Activated CD4-positive, alpha-beta T cell treated with anti-CD3 and anti-CD28 coated beads, Interleukin-2, amount 10 ng/mL, durations not matched to agents 24 days and 14 days (primary cell): ENCODE data around the gene MAP3K10. TPM values are rescaled to one million over a fixed set of nuclear protein-coding genes. Genes with fewer than 3 reads are reported as not detected.
"Not testable (repeated sequence)": the region's sequence is repeated elsewhere in the genome, so short reads cannot be mapped to it uniquely, and the experiment has no call there.

ENCODE experiments used
- DNase-seq: peaks from one replicate; pipeline ENCODE4 v3.0.0; 2022
- H3K27ac Mint-ChIP-seq: one replicate; pipeline ENCODE4 v1.8.0; 2022; ENCODE audit warnings: mild to moderate bottlenecking, mixed read lengths
- H3K27me3 Mint-ChIP-seq: one replicate; pipeline ENCODE4 v1.8.0; 2022; ENCODE audit warnings: mixed read lengths
- H3K36me3 Mint-ChIP-seq: one replicate; pipeline ENCODE4 v1.8.0; 2022; ENCODE audit warnings: low read depth, mild to moderate bottlenecking, mixed read lengths
- H3K4me1 Mint-ChIP-seq: one replicate; pipeline ENCODE4 v1.8.0; 2021; ENCODE audit warnings: mixed read lengths
- H3K4me3 Mint-ChIP-seq: one replicate; pipeline ENCODE4 v1.8.0; 2022; ENCODE audit warnings: mild to moderate bottlenecking, moderate library complexity, mixed read lengths
- H3K9me3 Mint-ChIP-seq: one replicate; pipeline ENCODE4 v1.8.0; 2021; ENCODE audit warnings: mixed read lengths
- intact Hi-C: fragments of 100-400 bp; cut with micrococcal nuclease; formaldehyde crosslinking; loops from one replicate; pipeline ENCODE4 v1.15.1; 2023
- total RNA-seq: library from RNA; stranded (reverse); gene quantifications from 2 replicates; pipeline ENCODE4 v1.2.3, GENCODE V29; 2022

MAP3K10 gene
- total RNA-seq = 16.6 and 17.6 TPM in 2 replicates

DNA sequence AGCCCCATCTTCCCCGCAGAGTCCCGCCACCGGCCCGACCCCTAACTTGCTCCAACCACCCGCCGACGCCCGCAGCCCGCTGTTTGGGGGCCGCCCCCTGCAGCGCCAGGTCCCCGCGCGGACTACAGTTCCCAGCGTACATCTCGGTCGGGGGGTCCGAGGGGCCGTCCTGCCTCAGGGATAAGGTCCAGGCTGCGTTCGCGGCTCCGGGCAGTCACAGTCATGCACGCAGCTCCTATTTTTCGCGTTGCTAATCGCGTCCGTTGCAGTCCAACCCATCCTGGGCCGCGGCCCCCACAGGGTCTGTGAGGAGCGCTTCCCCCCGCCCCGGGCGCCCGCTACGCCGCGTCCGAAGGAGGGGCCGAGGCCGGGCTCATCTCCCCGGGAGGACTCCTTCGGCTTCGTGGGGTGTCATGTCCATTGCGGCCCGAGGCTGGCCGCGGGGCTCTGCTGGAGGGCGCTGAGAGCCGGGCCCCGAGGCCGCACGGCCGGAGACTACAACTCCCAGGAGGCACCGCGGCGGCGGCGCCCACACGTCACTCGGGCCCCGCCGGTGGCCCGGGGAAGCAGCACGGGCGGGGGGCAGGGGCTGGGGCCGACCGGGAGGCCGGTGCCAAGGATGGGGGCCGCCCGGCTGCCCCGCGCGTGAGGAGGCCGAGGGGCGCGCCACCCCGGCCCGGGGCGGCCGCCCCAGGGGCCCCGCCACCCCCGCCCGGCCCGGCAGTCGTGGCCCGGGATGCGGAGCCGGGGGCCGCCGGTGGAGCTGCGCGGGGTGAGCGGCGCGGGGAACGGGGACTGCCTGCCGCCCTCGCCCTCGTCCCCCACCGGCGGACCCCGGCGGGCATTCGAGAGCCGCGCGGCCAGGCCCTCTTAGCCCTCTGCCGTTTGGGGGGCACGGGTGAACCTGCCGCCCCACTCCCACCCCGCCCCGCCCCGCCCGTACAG, at the start of gene MAP3K10:
Gene MAP3K10, plus strand, starts transcription at position 536 of the 945 bp plus-strand sequence. CDS start 606 bp downstream, outside the sequence.
- Mint-ChIP-seq H3K36me3 (no peaks in the 10 kb centered on the region), H3K4me3 (peak within 1 kb of the TSS; percentile 90), H3K4me1 (peaks cover 26% of the 10 kb centered on the region), H3K27ac (peak within 1 kb of the TSS; percentile 96), H3K9me3 (no peaks in the 10 kb centered on the region), H3K27me3 (no peaks in the 10 kb centered on the region)
- DNase-seq = peak; percentile 94
- intact Hi-C loops = loop anchor here (2.0 kb wide), 2 partner anchors 50 to 94 kb away; partner anchors contain the start of gene AKT2

DNA sequence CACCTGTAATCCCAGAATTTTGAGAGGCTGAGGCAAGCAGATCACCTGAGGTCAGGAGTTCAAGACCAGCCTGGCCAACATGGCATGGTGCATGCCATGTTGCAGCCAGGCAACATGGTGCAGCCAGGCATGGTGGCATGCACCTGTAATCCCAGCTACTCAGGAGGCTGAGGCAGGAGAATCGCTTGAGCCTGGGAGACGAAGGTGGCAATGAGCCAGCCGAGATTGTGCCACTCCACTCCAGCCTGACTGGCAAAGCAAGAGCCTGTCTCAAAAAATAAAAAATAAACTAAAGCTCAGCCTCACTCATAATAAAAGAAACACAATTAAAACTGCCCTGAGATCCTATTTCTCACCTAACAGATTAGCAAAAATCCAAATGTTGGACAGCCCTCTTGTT, 49.7 kb upstream of the MAP3K10 start:
- Mint-ChIP-seq H3K36me3 (no peaks in the 10 kb centered on the region), H3K4me1 (peaks cover 16% of the 10 kb centered on the region), H3K4me3 (no peak overlapping the region), H3K9me3 (no peaks in the 10 kb centered on the region), H3K27me3 (peaks cover 10% of the 10 kb centered on the region), H3K27ac (no peak overlapping the region)
- intact Hi-C loops = loop anchor here (2.0 kb wide), 1 partner anchor 49 kb away; the partner anchor contains the start of gene MAP3K10
- DNase-seq = no peak

DNA sequence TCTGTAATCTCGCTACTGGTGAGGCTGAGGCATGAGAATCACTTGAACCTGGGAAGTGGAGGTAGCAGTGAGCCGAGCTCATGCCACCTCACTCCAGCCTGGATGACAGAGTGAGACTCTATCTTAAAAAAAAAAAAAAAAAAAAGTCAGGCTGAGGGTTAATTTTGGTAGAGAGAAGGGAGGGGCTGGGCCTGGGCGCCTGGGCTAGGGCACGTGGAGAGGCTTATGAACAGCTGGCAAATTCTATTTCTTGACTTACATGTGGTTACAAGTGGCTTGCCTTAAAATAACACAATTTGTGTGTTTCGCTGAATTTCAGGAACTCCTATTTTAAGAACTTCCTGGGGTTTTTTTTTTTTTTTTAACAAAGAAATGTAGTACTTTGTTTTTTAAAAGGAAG, 47.6 kb upstream of the MAP3K10 start:
- Mint-ChIP-seq H3K27me3 (peaks cover 3% of the 10 kb centered on the region), H3K36me3 (no peaks in the 10 kb centered on the region), H3K9me3 (no peaks in the 10 kb centered on the region), H3K4me1 (peaks cover 26% of the 10 kb centered on the region), H3K4me3 (peak overlapping the region; percentile 45), H3K27ac (peak overlapping the region; percentile 74)
- intact Hi-C loops = no loop called here
- peak; percentile 70 for DNase-seq

- peak; percentile 74 for DNase-seq
- Mint-ChIP-seq H3K4me3 (peak overlapping the region; percentile 66), H3K36me3 (no peaks in the 10 kb centered on the region), H3K27ac (peak overlapping the region; percentile 85), H3K27me3 (peaks cover 3% of the 10 kb centered on the region), H3K4me1 (peaks cover 26% of the 10 kb centered on the region), H3K9me3 (no peaks in the 10 kb centered on the region)
- intact Hi-C loops = no loop called here
Observed at GRCh38 chr19:40144151-40144550, 47.1 kb upstream of the MAP3K10 start.

DNA sequence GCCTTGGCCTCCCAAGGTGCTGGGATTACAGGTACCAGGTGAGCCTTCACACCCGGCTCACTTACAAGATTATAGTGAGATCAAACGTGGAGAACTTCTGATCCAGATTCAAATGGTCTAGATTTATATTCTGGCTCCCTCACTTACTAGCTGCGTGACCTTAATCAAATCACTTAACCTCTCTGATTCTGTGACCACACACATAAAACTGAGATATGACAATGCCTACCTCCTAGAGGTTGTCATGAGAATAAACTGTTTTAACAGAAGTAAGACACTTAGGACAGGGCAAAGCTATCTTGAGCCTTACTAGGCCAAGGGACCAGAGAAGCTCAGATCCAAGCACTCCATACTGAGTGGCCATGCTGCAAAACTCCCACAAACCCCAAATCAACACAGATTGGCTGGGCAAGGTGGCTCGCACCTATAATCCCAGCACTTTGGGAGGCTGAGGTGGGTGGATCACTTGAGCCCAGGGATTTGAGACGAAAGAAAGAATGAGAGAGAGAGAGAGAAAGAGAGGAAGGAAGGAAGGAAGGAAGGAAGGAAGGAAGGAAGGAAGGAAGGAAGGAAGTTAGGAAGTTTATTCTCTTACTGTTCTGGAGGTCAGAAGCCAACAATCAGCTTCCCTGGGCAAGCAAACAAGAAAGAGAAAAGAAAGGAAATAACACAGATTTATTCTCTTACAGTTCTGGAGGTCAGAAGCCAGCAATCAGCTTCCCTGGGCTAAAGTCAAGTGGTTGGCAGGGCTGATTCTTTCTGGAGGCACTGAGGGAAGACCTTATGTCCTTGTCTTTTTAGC, 46.1 kb upstream of the MAP3K10 start:
- Mint-ChIP-seq H3K9me3 (no peaks in the 10 kb centered on the region), H3K36me3 (no peaks in the 10 kb centered on the region), H3K27ac (peak overlapping the region; percentile 12), H3K4me3 (no peak overlapping the region), H3K4me1 (peaks cover 31% of the 10 kb centered on the region), H3K27me3 (peaks cover 3% of the 10 kb centered on the region)
- DNase-seq = no peak
- intact Hi-C loops = no loop called here

GRCh38 chr19:40145749-40146029, 45.5 kb upstream of the MAP3K10 start:
- H3K27ac Mint-ChIP-seq, H3K27me3 Mint-ChIP-seq, intact Hi-C loops, H3K9me3 Mint-ChIP-seq, H3K36me3 Mint-ChIP-seq, H3K4me3 Mint-ChIP-seq, DNase-seq: not testable (repeated sequence)
- H3K4me1 Mint-ChIP-seq = peaks cover 31% of the 10 kb centered on the region

DNA sequence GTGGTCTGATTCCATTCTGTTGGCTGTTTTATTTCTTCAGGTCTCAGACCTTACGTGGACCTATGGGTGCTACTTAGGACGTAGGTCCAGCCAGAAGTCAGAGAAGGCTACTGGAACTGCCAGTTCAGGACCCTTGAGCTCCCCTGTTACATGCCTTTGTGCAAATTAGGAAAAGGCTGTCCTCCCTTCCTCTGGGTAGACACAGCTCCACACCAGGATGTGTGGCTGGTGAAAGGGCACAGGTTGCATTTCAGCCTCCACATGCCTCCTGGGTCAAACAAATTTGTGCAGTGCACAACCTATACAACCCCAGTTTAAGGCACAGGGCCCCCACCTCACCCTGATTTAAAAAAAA, 43.9 kb upstream of the MAP3K10 start:
- peaks cover 31% of the 10 kb centered on the region for H3K4me1 Mint-ChIP-seq
- intact Hi-C loops = no loop called here

DNA sequence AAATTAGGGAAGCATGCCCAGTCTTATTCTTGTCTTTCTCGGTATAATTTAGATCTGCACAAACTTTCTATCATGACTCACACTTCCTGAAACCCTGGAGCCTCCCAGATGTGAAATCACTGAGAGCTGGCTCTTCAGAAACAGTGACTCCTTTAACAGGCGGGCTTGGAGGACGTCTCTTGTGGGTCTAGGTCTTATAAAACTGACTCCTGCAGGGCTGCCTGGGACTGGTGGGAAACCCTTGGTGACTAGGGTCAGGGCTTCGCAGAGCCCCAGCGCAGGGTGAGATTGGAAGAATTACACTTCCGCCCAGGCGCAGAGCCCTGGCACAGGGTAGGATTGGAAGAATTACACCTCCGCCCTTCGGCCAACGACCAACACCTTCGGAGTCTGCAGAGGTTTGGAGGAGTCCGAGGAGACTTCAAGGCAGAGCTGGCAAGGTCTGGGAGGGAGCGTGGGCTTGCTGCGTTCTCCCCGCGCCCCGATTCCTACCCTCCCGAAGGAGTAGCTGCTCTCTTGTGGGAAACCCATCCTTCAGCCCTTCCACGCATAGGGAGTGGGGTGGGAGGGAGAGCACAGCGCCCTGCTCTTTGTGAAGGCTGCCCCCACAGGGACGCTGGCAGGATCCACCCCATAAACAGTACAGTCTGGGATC, 43.4 kb upstream of the MAP3K10 start:
- H3K4me3 Mint-ChIP-seq = peak overlapping the region; percentile 5
- intact Hi-C loops = no loop called here
- DNase-seq = peak; percentile 61
- H3K9me3 Mint-ChIP-seq = no peaks in the 10 kb centered on the region
- H3K36me3 Mint-ChIP-seq = no peaks in the 10 kb centered on the region
- H3K27me3 Mint-ChIP-seq = no peaks in the 10 kb centered on the region
- H3K27ac Mint-ChIP-seq = peak overlapping the region; percentile 2
- peaks cover 31% of the 10 kb centered on the region for H3K4me1 Mint-ChIP-seq

More for the DNA sequence above, 43.9 kb upstream of the MAP3K10 start:
- no peaks in the 10 kb centered on the region for H3K36me3 Mint-ChIP-seq
- H3K27ac Mint-ChIP-seq = no peak overlapping the region
- no peak for DNase-seq
- H3K9me3 Mint-ChIP-seq = no peaks in the 10 kb centered on the region
- no peak overlapping the region for H3K4me3 Mint-ChIP-seq
- no peaks in the 10 kb centered on the region for H3K27me3 Mint-ChIP-seq

GRCh38 chr19:40149501-40149900, 41.7 kb upstream of the MAP3K10 start:
- DNase-seq = no peak
- Mint-ChIP-seq H3K9me3 (no peaks in the 10 kb centered on the region), H3K36me3 (no peaks in the 10 kb centered on the region), H3K27ac (no peak overlapping the region), H3K4me1 (peaks cover 20% of the 10 kb centered on the region), H3K27me3 (no peaks in the 10 kb centered on the region), H3K4me3 (no peak overlapping the region)
- intact Hi-C loops = no loop called here

GRCh38 chr19:40150170-40150569, 41.1 kb upstream of the MAP3K10 start:
- intact Hi-C loops = no loop called here
- H3K27ac Mint-ChIP-seq = no peak overlapping the region
- no peaks in the 10 kb centered on the region for H3K27me3 Mint-ChIP-seq
- peaks cover 16% of the 10 kb centered on the region for H3K4me1 Mint-ChIP-seq
- no peak overlapping the region for H3K4me3 Mint-ChIP-seq
- H3K9me3 Mint-ChIP-seq = no peaks in the 10 kb centered on the region
- DNase-seq = no peak
- no peaks in the 10 kb centered on the region for H3K36me3 Mint-ChIP-seq

- Mint-ChIP-seq H3K27ac (no peak overlapping the region), H3K27me3 (no peaks in the 10 kb centered on the region), H3K9me3 (no peaks in the 10 kb centered on the region), H3K36me3 (no peaks in the 10 kb centered on the region), H3K4me1 (peaks cover 9% of the 10 kb centered on the region), H3K4me3 (no peak overlapping the region)
- DNase-seq = no peak
- intact Hi-C loops = no loop called here
Observed at GRCh38 chr19:40154121-40154680, 37.0 kb upstream of the MAP3K10 start.

DNA sequence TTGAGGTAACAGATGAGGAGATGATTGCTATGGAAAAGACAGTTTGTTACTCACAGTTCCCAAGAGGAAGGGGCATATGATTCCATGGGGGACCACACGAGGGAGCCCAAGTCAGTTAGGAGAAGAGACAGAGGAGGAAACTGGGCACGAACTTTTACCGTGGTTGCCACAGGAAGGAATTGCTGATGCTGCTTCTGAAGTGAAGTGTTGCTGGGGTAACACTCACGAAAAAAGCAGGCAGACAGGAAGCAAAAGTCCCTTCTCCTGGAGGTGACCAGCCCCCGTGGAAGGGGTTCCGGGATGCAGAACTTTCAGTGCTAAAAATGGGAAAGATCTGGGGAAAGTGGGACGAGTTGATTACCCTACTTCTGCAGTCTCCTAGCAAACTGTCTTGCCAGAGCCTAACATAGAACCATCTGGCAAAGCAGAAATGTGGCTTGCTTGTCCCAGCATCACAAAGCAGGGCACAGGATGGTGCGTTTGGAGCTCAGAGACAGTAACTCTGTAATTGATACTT, 35.4 kb upstream of the MAP3K10 start:
- no peak overlapping the region for H3K27ac Mint-ChIP-seq
- peak; percentile 62 for DNase-seq
- no peaks in the 10 kb centered on the region for H3K27me3 Mint-ChIP-seq
- peaks cover 4% of the 10 kb centered on the region for H3K4me1 Mint-ChIP-seq
- no peaks in the 10 kb centered on the region for H3K9me3 Mint-ChIP-seq
- no peaks in the 10 kb centered on the region for H3K36me3 Mint-ChIP-seq
- no peak overlapping the region for H3K4me3 Mint-ChIP-seq
- intact Hi-C loops = no loop called here

GRCh38 chr19:40157059-40157458, 34.2 kb upstream of the MAP3K10 start:
- intact Hi-C loops = no loop called here
- Mint-ChIP-seq H3K36me3 (no peaks in the 10 kb centered on the region), H3K9me3 (no peaks in the 10 kb centered on the region)

More at GRCh38 chr19:40157059-40157458, 34.2 kb upstream of the MAP3K10 start:
- DNase-seq = no peak
- H3K4me3 Mint-ChIP-seq = no peak overlapping the region
- H3K27me3 Mint-ChIP-seq = no peaks in the 10 kb centered on the region
- no peak overlapping the region for H3K27ac Mint-ChIP-seq
- peaks cover 4% of the 10 kb centered on the region for H3K4me1 Mint-ChIP-seq
